ENCODE measurements around the gene QSOX1. TPM values are rescaled to one million over a fixed set of nuclear protein-coding genes. Genes with fewer than 3 reads are reported as not detected.

QSOX1 gene
- total and polyA plus RNA-seq, 9 of the 15 experiments (the other 6 are each of a cell fraction or from before 2014, with no cell fraction given), result 4.0 to 53.1 (median 15.0) TPM

GRCh38 chr1:180112091-180112490, 42.6 kb upstream of the QSOX1 start:
- ATAC-seq (no peak), FAIRE-seq (no peak), DNase-seq (ENCODE audit: extremely low read depth in 1 of 4, low spot score in 3 of 4) (no peak)
- no peak overlapping the region for H3K4me3 ChIP-seq
- POLR2A ChIA-PET, result interaction anchor here (1.2 to 1.5 kb wide), 2 partner anchors 10 to 11 kb away, joined by 4 to 5 read pairs; no protein-coding TSS in a partner anchor
- H3K9me3 ChIP-seq (replicated peaks; ENCODE audit: control insufficient read depth, insufficient read depth, low read depth, low read length), result no peaks in the 10 kb centered on the region
- H3K9ac ChIP-seq (ENCODE audit: insufficient read depth in 1 of 2, low read depth in 2 of 2, low read length in 2 of 2), result no peak overlapping the region
- no peak overlapping the region for H3K4me2 ChIP-seq (ENCODE audit: insufficient read depth, low read length)
- in situ Hi-C loops (cut with MboI), result no loop called here
- BruUV-seq (replicated peaks), result no TSS peak
- H3K79me2 ChIP-seq (ENCODE audit: control insufficient read depth, insufficient read depth, low read length), result no peaks in the 10 kb centered on the region
- intact Hi-C loops (cut with micrococcal nuclease), result no loop called here
- no peak overlapping the region for H3K27ac ChIP-seq (ENCODE audit: extremely low read depth, low read depth, low read length)
- H3K36me3 ChIP-seq (ENCODE audit: control insufficient read depth, insufficient read depth, low read length), result peaks cover 34% of the 10 kb centered on the region
- CTCF ChIA-PET (ENCODE audit: low intra/inter-chr PET ratio), result no interaction called here
- 0 out of 2 replicates have a peak, but pooled peaks cover 3% of the 10 kb centered on the region for H4K20me1 ChIP-seq (replicated peaks; ENCODE audit: control insufficient read depth, insufficient read depth, low read length)
- WGBS (ENCODE audit: insufficient coverage, low coverage, missing lambda C conversion rate), result 89% methylated on average over 2 of the region's 2 CpGs
- H2AFZ ChIP-seq (ENCODE audit: low read depth, low read length), result no peak overlapping the region
- peaks cover 4 to 5% of the 10 kb centered on the region in 2 experiments; a peak in 4 of 5 replicates for H3K4me1 ChIP-seq (replicated peaks in 1 of 2; ENCODE audit: control insufficient read depth in 2 of 2, insufficient read depth in 2 of 2, low read length in 2 of 2)
- no peaks in the 10 kb centered on the region for H3K27me3 ChIP-seq (ENCODE audit: control insufficient read depth in 2 of 2, insufficient read depth in 2 of 2, low read length in 2 of 2)
- no peaks in the 10 kb centered on the region for H3K9me1 ChIP-seq (ENCODE audit: control insufficient read depth, insufficient read depth, low read length)
- TF ChIP-seq ZNF785 (CRISPR knock-in tag; IDR thresholded peaks at IDR 0.05), result no peak
- no peak for TF ChIP-seq CTBP1 (IDR thresholded peaks at IDR 0.05; ENCODE audit: borderline replicate concordance)
- no peak for TF ChIP-seq HCFC1 (IDR thresholded peaks at IDR 0.05; ENCODE audit: low read depth, low read length)
- no peak for TF ChIP-seq VEZF1 (CRISPR knock-in tag; IDR thresholded peaks at IDR 0.05)
- no peak for TF ChIP-seq PPARD (CRISPR knock-in tag; IDR thresholded peaks at IDR 0.05)
- TF ChIP-seq ZNF384 (IDR thresholded peaks at IDR 0.05; ENCODE audit: low read depth, low read length), result no peak
- TF ChIP-seq ARID2 (IDR thresholded peaks at IDR 0.05), result no peak
- no peak for TF ChIP-seq MIER1 (IDR thresholded peaks at IDR 0.05; ENCODE audit: low read depth)
- TF ChIP-seq CCNT2 (IDR thresholded peaks at IDR 0.05; ENCODE audit: borderline replicate concordance, extremely low read depth, insufficient read length, low read depth, low read length), result no peak
- TF ChIP-seq THAP12 (CRISPR knock-in tag; IDR thresholded peaks at IDR 0.05), result no peak
- TF ChIP-seq SNRNP70 (optimal IDR thresholded peaks at IDR 0.05; ENCODE audit: low read depth, low read length), result no peak
- TF ChIP-seq SRSF9 (IDR thresholded peaks at IDR 0.05; ENCODE audit: borderline replicate concordance, low read depth, low read length), result no peak
- TF ChIP-seq USF2 (CRISPR knock-in tag; IDR thresholded peaks at IDR 0.05), result no peak
- no peak for TF ChIP-seq ZNF184 (CRISPR knock-in tag; IDR thresholded peaks at IDR 0.05)
- no peak for TF ChIP-seq ZNF512 (tag; IDR thresholded peaks at IDR 0.05)
- TF ChIP-seq MAZ (CRISPR knock-in tag; conservative IDR thresholded peaks at IDR 0.05 in 1 of 2, IDR thresholded peaks at IDR 0.05 in 1 of 2), result no peak

Data from K562 (cell line).